HepG2 (cell line): ENCODE data around the gene UMPS. TPM values are rescaled to one million over a fixed set of nuclear protein-coding genes. Genes with fewer than 3 reads are reported as not detected.

ENCODE experiments used
- ATAC-seq: fragments of 200-7000 bp; cut with Tn5 transposase; 3 replicates; pipeline ENCODE4 v1.9.1; 2020; ENCODE audit warnings: mild to moderate bottlenecking, moderate library complexity
- BruUV-seq: library from RNA; stranded (reverse); fragments of 400-500 nt; replicated peaks from 2 replicates; lab custom pipeline; 2021; lab: Mats Ljungman, UMichigan
- CTCF ChIA-PET: fragments of 300-600 bp; formaldehyde crosslinking; extraction: SDS; loops from one replicate; lab custom pipeline; 2021; ENCODE audit warnings: low total read pairs, inconsistent platforms, low intra/inter-chr PET ratio; lab: Yijun Ruan, JAX
- POLR2A ChIA-PET: fragments of 350-600 bp; sonication (Branson Sonifier 250); formaldehyde crosslinking; loops from one replicate; lab custom pipeline; 2020; ENCODE audit warnings: antibody characterized with exemption, inconsistent platforms; lab: Yijun Ruan, JAX
- DNase-seq: peaks from one replicate; pipeline ENCODE4 v3.0.0-alpha.2; 2015; ENCODE audit warnings: low spot score
- FAIRE-seq: peaks from 3 replicates; lab custom pipeline; 2011; peaks lifted over from hg19 to GRCh38; lab: Jason Lieb, UNC
- H2AFZ ChIP-seq: one replicate; pipeline ENCODE4 v1.6.1; 2011; ENCODE audit warnings: low read length, inconsistent platforms
- H3K27ac ChIP-seq: fragments of 300-600 bp; 3 replicates; pipeline ENCODE4 v1.8.0; 2011; ENCODE audit warnings: mixed run types, mild to moderate bottlenecking, mixed read lengths, low read length, inconsistent platforms; ENCODE audit not compliant: insufficient read depth; ENCODE audit errors: extremely low read length
- H3K27me3 ChIP-seq, 2 experiments: fragments of 200-600 bp in 1 of 2; 2 replicates in 1 of 2; 3 replicates in 1 of 2; pipeline versions ENCODE4 v1.6.0 to v1.8.0; 2011; ENCODE audit warnings: low read length in 2 of 2, mild to moderate bottlenecking in 2 of 2, moderate library complexity in 2 of 2, inconsistent platforms in 1 of 2; ENCODE audit not compliant: insufficient read depth in 2 of 2, control insufficient read depth in 1 of 2
- H3K36me3 ChIP-seq, 2 experiments: fragments of 200-600 bp in 1 of 2; replicated peaks in 1 of 2; 2 replicates in 1 of 2; 3 replicates in 1 of 2; pipeline versions ENCODE4 v1.5.1 to v1.8.0; 2011; ENCODE audit warnings: low read length in 2 of 2, inconsistent platforms in 1 of 2; ENCODE audit not compliant: insufficient read depth in 2 of 2, control insufficient read depth in 1 of 2
- H3K4me1 ChIP-seq: 2 replicates; pipeline ENCODE4 v1.5.1; 2012; ENCODE audit warnings: low read length, inconsistent platforms; ENCODE audit not compliant: insufficient read depth
- H3K4me2 ChIP-seq: 2 replicates; pipeline ENCODE4 v1.6.0; 2011; ENCODE audit warnings: low read depth, low read length, inconsistent platforms
- H3K4me3 ChIP-seq, 3 experiments: fragments of 200-600 bp in 1 of 3; sonication (generic), shearing (Covaris generic) in 1 of 3; replicated peaks in 1 of 3; 2 replicates each; pipeline ENCODE4 v1.5.1; 2011 to 2016; ENCODE audit warnings: low read length in 3 of 3, inconsistent platforms in 2 of 3, low read depth in 2 of 3, mild to moderate bottlenecking in 2 of 3, control low read depth in 1 of 3, mixed read lengths in 1 of 3; ENCODE audit not compliant: insufficient read depth in 1 of 3
- H3K79me2 ChIP-seq: one replicate; pipeline ENCODE4 v1.6.1; 2011; ENCODE audit warnings: low read length, inconsistent platforms; ENCODE audit not compliant: insufficient read depth
- H3K9ac ChIP-seq: 2 replicates; pipeline ENCODE4 v1.6.0; 2011; ENCODE audit warnings: mild to moderate bottlenecking, low read depth, low read length, inconsistent platforms; ENCODE audit not compliant: insufficient read depth
- H3K9me3 ChIP-seq: 2 replicates; pipeline ENCODE4 v1.5.1; 2012; ENCODE audit warnings: mild to moderate bottlenecking, low read length
- H4K20me1 ChIP-seq: 2 replicates; pipeline ENCODE4 v1.6.0; 2011; ENCODE audit warnings: inconsistent platforms, mild to moderate bottlenecking, low read length, moderate library complexity; ENCODE audit not compliant: insufficient read depth
- AGO2 ChIP-seq: fragments of 200-400 bp; formaldehyde crosslinking; optimal IDR thresholded peaks from 2 replicates; pipeline ENCODE3; 2017; ENCODE audit warnings: mild to moderate bottlenecking, low read depth, low read length, moderate library complexity
- CC2D1A ChIP-seq: sonication (generic); formaldehyde crosslinking; IDR thresholded peaks from 2 replicates; pipeline ENCODE4 v1.8.1; 2023; ENCODE audit warnings: mild to moderate bottlenecking, missing genetic modification reagents
- CENPT ChIP-seq: sonication (generic); formaldehyde crosslinking; IDR thresholded peaks from 2 replicates; pipeline ENCODE4 v1.8.0; 2022; ENCODE audit warnings: low read depth, mild to moderate bottlenecking, moderate library complexity, missing genetic modification reagents
- ZNF281 ChIP-seq: sonication (generic); formaldehyde crosslinking; IDR thresholded peaks from 2 replicates; pipeline ENCODE4 v1.4.0; 2020; ENCODE audit warnings: missing genetic modification reagents, borderline replicate concordance
- WGBS: methylation state at CpG from one replicate; pipeline ENCODE4 v1.1.6; 2017; ENCODE audit warnings: low lambda C conversion rate; 5-methylcytosine and 5-hydroxymethylcytosine counted together
- in situ Hi-C: cut with HindIII; loops from 2 replicates; pipeline ENCODE4 v1.10.0; 2017; ENCODE audit warnings: low pct_unique_long_range_greater_than_20kb; ENCODE audit not compliant: extremely low pct_ligation_motif_present
- intact Hi-C: fragments of 100-400 bp; cut with micrococcal nuclease; formaldehyde crosslinking; loops from one replicate; pipeline ENCODE4 v1.10.0; 2022; ENCODE audit not compliant: unreplicated experiment
- microRNA counts: library from miRNA; unstranded; fragments of <30 nt; microRNA quantifications from one replicate; lab custom pipeline; 2015
- microRNA-seq: library from miRNA; unstranded; fragments of <30 nt; microRNA quantifications from one replicate; pipeline ENCODE4, GENCODE V29; 2020
- polyA plus RNA-seq, 8 experiments: library from polyadenylated mRNA; depleted of rRNA in 3 of 8; stranded (reverse) in 7 of 8; unstranded in 1 of 8; fragments of >200 nt; fragmentation: Illumina TruSeq in 4 of 8; extraction: Trizol in 4 of 8; gene quantifications; 2 replicates each; pipeline versions ENCODE4 v1.2.1 to v1.2.3, GENCODE V29; 2011 to 2016; ENCODE audit warnings: low read depth in 4 of 8, missing spikeins in 1 of 8, mixed read lengths in 1 of 8; ENCODE audit not compliant: insufficient read depth in 1 of 8
- small RNA-seq, 3 experiments: library from RNA; depleted of rRNA; stranded (forward); fragments of <200 nt; gene quantifications; one replicate each; pipeline ENCODE3, GENCODE V24; 2012; ENCODE audit warnings: low read depth in 2 of 3, low replicate concordance in 1 of 3; ENCODE audit not compliant: insufficient read length in 3 of 3, insufficient read depth in 2 of 3
- total RNA-seq, 5 experiments: library from RNA; depleted of rRNA; stranded (reverse); fragments of >200 nt; fragmentation: Illumina TruSeq; extraction: Trizol; gene quantifications; 2 replicates each; pipeline ENCODE4 v1.2.3, GENCODE V29; 2016; ENCODE audit warnings: low read depth in 1 of 5

UMPS gene
- total and polyA plus RNA-seq, 2 of the 13 experiments (the other 11 are each of a cell fraction or from before 2014, with no cell fraction given), result 52.7 to 74.2 TPM

GRCh38 chr3:124796477-124796876 lies 66.2 kb downstream of the UMPS start:
- intact Hi-C loops (no loop called here), in situ Hi-C loops (no loop called here)
- Histone ChIP-seq H3K36me3 (peaks cover 35 to 75% of the 10 kb centered on the region in 2 experiments), H4K20me1 (no peaks in the 10 kb centered on the region), H3K4me3 (no peak overlapping the region), H3K4me2 (no peak overlapping the region), H3K9me3 (no peaks in the 10 kb centered on the region), H3K27me3 (no peaks in the 10 kb centered on the region; a peak in 1 of 5 replicates), H3K9ac (no peak overlapping the region), H2AFZ (no peak overlapping the region), H3K27ac (no peak overlapping the region), H3K4me1 (peaks cover 14% of the 10 kb centered on the region), H3K79me2 (no peaks in the 10 kb centered on the region)
- ATAC-seq, result no peak
- FAIRE-seq, result no peak
- ChIA-PET POLR2A (interaction anchor here (0.8 kb wide), 1 partner anchor 39 kb away, joined by 3 read pairs; no protein-coding TSS in a partner anchor), CTCF (no interaction called here)
- DNase-seq, result no peak
- TF ChIP-seq CC2D1A (CRISPR knock-in tag) (no peak), AGO2 (peak; percentile 66)
- BruUV-seq, result no TSS peak
- WGBS, result 93% methylated on average over 8 of the region's 19 CpGs

- CTCF ChIA-PET, result no interaction called here
- in situ Hi-C loops, result no loop called here
- no peaks in the 10 kb centered on the region for H3K9me3 ChIP-seq
- no peak for TF ChIP-seq ZNF281
- TF ChIP-seq CENPT (CRISPR knock-in tag), result no peak
- TF ChIP-seq, all 625 proteins: peak for 0
- H3K4me1 ChIP-seq, result peaks cover 14% of the 10 kb centered on the region
- no peak overlapping the region for H2AFZ ChIP-seq
- POLR2A ChIA-PET, result interaction anchor here (0.8 kb wide), 1 partner anchor 38 kb away, joined by 3 read pairs; no protein-coding TSS in a partner anchor
- no peak for DNase-seq
- intact Hi-C loops, result no loop called here
- ATAC-seq, result no peak
- no peak overlapping the region for H3K9ac ChIP-seq
- no peak overlapping the region for H3K4me2 ChIP-seq
- BruUV-seq, result no TSS peak
- no peak overlapping the region for H3K4me3 ChIP-seq
- peaks cover 38 to 77% of the 10 kb centered on the region in 2 experiments for H3K36me3 ChIP-seq
- H4K20me1 ChIP-seq, result no peaks in the 10 kb centered on the region
- WGBS, result 93% methylated on average over 3 of the region's 4 CpGs
- FAIRE-seq, result no peak
- no peaks in the 10 kb centered on the region for H3K79me2 ChIP-seq
- no peaks in the 10 kb centered on the region; a peak in 1 of 5 replicates for H3K27me3 ChIP-seq
- no peak overlapping the region for H3K27ac ChIP-seq
Observed at GRCh38 chr3:124797426-124797945, 67.2 kb downstream of the UMPS start.

MicroRNAs encoded within 50 kb of the gene (microRNA counts, 767-probe panel; counts per million panel counts)
- microRNA hsa-miR-544b (lab: Ali Mortazavi, UCI), result not detected

Small RNAs within 50 kb of the gene (microRNA-seq; reads per million reads assigned to microRNA genes)
- not detected for gene MIR544B

Small RNAs within 50 kb of the gene (small RNA-seq; reads per million reads assigned to genes)
- gene MIR544B, result 0 reads per million in 3 experiments

Other genes starting within 250 kb of the UMPS start
- gene ITGB5, start 156.9 kb downstream of the UMPS start, total RNA-seq (2016; rRNA removed; fragmentation: Illumina TruSeq; extraction: Trizol), result 50.2 and 74.1 TPM in 2 replicates
- 343 and 356 TPM in 2 replicates for gene ITGB5, start 156.9 kb downstream of the UMPS start, polyA plus RNA-seq (2011; rRNA removed)
- 0.04 TPM in 1 of 2 replicates, not detected in the other for gene MUC13, start 204.3 kb downstream of the UMPS start, total RNA-seq (2016; rRNA removed; fragmentation: Illumina TruSeq; extraction: Trizol)
- 1.2 TPM in 2 replicates for gene MUC13, start 204.3 kb downstream of the UMPS start, polyA plus RNA-seq (2011; rRNA removed)